Keratinocyte (primary cell): ENCODE results near the gene GGACT. TPM values are rescaled to one million over a fixed set of nuclear protein-coding genes. Genes with fewer than 3 reads are reported as not detected.

Source experiments
- DNase-seq: peaks from one replicate; pipeline ENCODE4 v3.0.0-alpha.2; 2011; ENCODE audit warnings: low read depth, missing footprints, low spot score
- FAIRE-seq: peaks from 2 replicates; lab custom pipeline; 2011; peaks lifted over from hg19 to GRCh38; lab: Jason Lieb, UNC
- H2AFZ ChIP-seq: 2 replicates; pipeline ENCODE4 v1.6.0; 2012; ENCODE audit warnings: low read length, control low read depth, inconsistent platforms; ENCODE audit not compliant: control insufficient read depth
- H3K27ac ChIP-seq: 2 replicates; pipeline ENCODE4 v1.5.1; 2011; ENCODE audit warnings: low read length; ENCODE audit not compliant: control insufficient read depth, insufficient read depth
- H3K27me3 ChIP-seq: 3 replicates; pipeline ENCODE4 v1.6.0; 2011; ENCODE audit warnings: low read length; ENCODE audit not compliant: control insufficient read depth, insufficient read depth; ENCODE audit errors: extremely low read depth
- H3K36me3 ChIP-seq, 2 experiments: 2 replicates in 1 of 2; 3 replicates in 1 of 2; pipeline ENCODE4 v1.5.1; 2011; ENCODE audit warnings: low read length in 2 of 2, mild to moderate bottlenecking in 1 of 2; ENCODE audit not compliant: control insufficient read depth in 2 of 2, insufficient read depth in 2 of 2; ENCODE audit errors: extremely low read depth in 1 of 2
- H3K4me1 ChIP-seq: 3 replicates; pipeline ENCODE4 v1.5.1; 2011; ENCODE audit warnings: low read length; ENCODE audit not compliant: control insufficient read depth, insufficient read depth; ENCODE audit errors: extremely low read depth
- H3K4me2 ChIP-seq: 3 replicates; pipeline ENCODE4 v1.6.0; 2011; ENCODE audit warnings: low read depth, low read length; ENCODE audit not compliant: control insufficient read depth, insufficient read depth; ENCODE audit errors: extremely low read depth
- H3K4me3 ChIP-seq, 3 experiments: fragments of 200-600 bp in 1 of 3; sonication (generic) in 1 of 3; 2 replicates in 2 of 3; 3 replicates in 1 of 3; pipeline ENCODE4 v1.5.1; 2011 to 2016; ENCODE audit warnings: low read length in 3 of 3, mild to moderate bottlenecking in 3 of 3, control low read depth in 2 of 3, inconsistent platforms in 1 of 3, low read depth in 1 of 3, mixed read lengths in 1 of 3, mixed run types in 1 of 3, moderate library complexity in 1 of 3; ENCODE audit not compliant: control insufficient read depth in 2 of 3, insufficient read depth in 2 of 3; ENCODE audit errors: extremely low read depth in 1 of 3
- H3K79me2 ChIP-seq: 2 replicates; pipeline ENCODE4 v1.6.0; 2012; ENCODE audit warnings: low read length; ENCODE audit not compliant: control insufficient read depth, insufficient read depth
- H3K9ac ChIP-seq: 3 replicates; pipeline ENCODE4 v1.6.0; 2011; ENCODE audit warnings: low read length; ENCODE audit not compliant: control insufficient read depth, insufficient read depth; ENCODE audit errors: extremely low read depth
- H3K9me1 ChIP-seq: 3 replicates; pipeline ENCODE4 v1.6.0; 2011; ENCODE audit warnings: low read length; ENCODE audit not compliant: control insufficient read depth, insufficient read depth; ENCODE audit errors: extremely low read depth
- H3K9me3 ChIP-seq: 2 replicates; pipeline ENCODE4 v1.5.1; 2012; ENCODE audit warnings: low read depth, low read length; ENCODE audit not compliant: control insufficient read depth
- H4K20me1 ChIP-seq: 3 replicates; pipeline ENCODE4 v1.6.0; 2011; ENCODE audit warnings: low read length; ENCODE audit not compliant: control insufficient read depth, insufficient read depth; ENCODE audit errors: extremely low read depth
- CTCF ChIP-seq, 3 experiments: IDR thresholded peaks in 1 of 3; conservative IDR thresholded peaks in 1 of 3; optimal IDR thresholded peaks in 1 of 3; 2 replicates in 2 of 3; 3 replicates in 1 of 3; pipeline versions ENCODE3 to v1.5.1; 2011; ENCODE audit warnings: low read length in 3 of 3, mild to moderate bottlenecking in 3 of 3, moderate library complexity in 2 of 3, control low read depth in 1 of 3, inconsistent platforms in 1 of 3; ENCODE audit not compliant: insufficient read depth in 2 of 3; ENCODE audit errors: extremely low read depth in 1 of 3
- EZH2 ChIP-seq: IDR thresholded peaks from one replicate; pipeline ENCODE4 v1.6.1; 2012; ENCODE audit warnings: inconsistent platforms, mild to moderate bottlenecking, low read length, moderate library complexity
- dilution Hi-C: fragments of 300-500 bp; cut with MboI; formaldehyde crosslinking; loops from one replicate; pipeline ENCODE4 v1.7.0; 2020; ENCODE audit warnings: low sequenced_read_pairs; ENCODE audit not compliant: extremely low pct_ligation_motif_present
- polyA plus RNA-seq, 5 experiments: library from polyadenylated mRNA; depleted of rRNA in 3 of 5; stranded (reverse) in 3 of 5; stranded (forward) in 1 of 5; unstranded in 1 of 5; fragments of >200 nt; gene quantifications; 1 replicate in 1 of 5; 2 replicates in 3 of 5; 3 replicates in 1 of 5; pipeline versions ENCODE4 v1.2.1 to v1.2.3, GENCODE V29; 2011 to 2012; ENCODE audit warnings: missing spikeins in 2 of 5, low read depth in 1 of 5, low replicate concordance in 1 of 5

GGACT gene
- polyA plus RNA-seq, 1 donor (not counting 4 experiments of a cell fraction or from before 2014, with no cell fraction given): 8.2 TPM

DNA sequence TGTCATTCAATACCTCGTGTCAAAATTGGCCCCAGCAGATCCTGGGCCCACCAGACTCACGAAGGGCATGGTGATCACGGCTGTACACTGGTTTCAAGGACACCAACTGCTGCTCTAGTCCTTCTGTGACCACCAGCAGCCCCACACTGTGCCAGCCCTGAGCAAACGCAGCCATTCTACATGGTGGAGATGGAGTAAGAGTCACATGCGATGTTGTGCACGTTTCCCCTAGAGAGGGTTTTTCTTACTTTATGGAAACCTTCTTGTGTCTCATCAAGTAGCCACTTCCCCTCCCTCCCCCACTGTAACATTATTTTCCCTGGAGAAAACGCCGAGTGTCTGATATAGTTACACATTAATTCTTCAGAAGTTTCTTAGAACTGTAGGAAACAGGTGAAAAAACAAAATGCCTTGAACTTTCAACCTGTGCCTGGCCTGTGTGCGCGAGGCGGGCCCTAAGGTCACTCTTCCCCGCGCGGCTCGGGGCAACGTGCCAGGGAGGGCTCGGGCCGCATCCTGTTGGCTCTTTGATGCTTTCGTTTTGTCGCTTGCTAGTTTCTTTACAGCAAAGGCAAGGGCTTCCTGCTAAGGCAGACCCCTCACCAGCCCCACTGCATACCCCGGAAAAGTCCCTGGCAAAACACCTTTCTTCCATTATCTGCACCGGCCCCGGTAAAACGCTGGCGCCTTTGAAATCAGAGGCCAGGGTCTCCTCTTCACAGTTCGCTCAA, 44.6 kb downstream of the GGACT start:
- no peaks in the 10 kb centered on the region for H3K79me2 ChIP-seq
- no peaks in the 10 kb centered on the region for H3K36me3 ChIP-seq
- H3K4me3 ChIP-seq: no peak overlapping the region
- H3K9me1 ChIP-seq: no peaks in the 10 kb centered on the region
- no peak overlapping the region for H3K9ac ChIP-seq
- H3K27ac ChIP-seq: no peak overlapping the region
- no peak overlapping the region for H2AFZ ChIP-seq
- H4K20me1 ChIP-seq: no peaks in the 10 kb centered on the region
- TF ChIP-seq CTCF (optimal IDR thresholded peaks at IDR 0.05 in 1 of 3, IDR thresholded peaks at IDR 0.05 in 1 of 3, conservative IDR thresholded peaks at IDR 0.05 in 1 of 3; ENCODE audit: extremely low read depth in 1 of 3, insufficient read depth in 2 of 3, low read length in 3 of 3) (no peak), EZH2 (no peak)
- no peaks in the 10 kb centered on the region for H3K9me3 ChIP-seq
- no peaks in the 10 kb centered on the region for H3K27me3 ChIP-seq
- H3K4me1 ChIP-seq: peaks cover 30% of the 10 kb centered on the region
- DNase-seq (no peak), FAIRE-seq (no peak)
- dilution Hi-C loops: no loop called here
- no peak overlapping the region for H3K4me2 ChIP-seq

DNA sequence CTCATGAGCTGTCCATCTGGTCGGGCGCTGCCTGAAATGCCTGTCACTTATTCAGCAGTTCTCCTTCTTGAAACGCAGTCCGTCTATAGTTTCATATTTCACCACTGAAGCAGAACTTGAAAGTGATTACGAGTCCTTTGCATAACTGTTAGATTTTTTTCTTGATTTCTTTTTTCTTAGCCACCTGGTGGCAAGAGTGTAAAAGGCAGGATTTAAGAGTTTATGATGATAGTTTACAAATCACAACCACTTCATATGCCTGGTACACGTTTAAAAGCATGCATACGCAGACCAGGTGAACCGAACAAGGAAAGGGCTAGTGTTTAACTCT, 45.8 kb downstream of the GGACT start:
- DNase-seq (no peak), FAIRE-seq (peak; percentile 36)
- Histone ChIP-seq H3K27me3 (no peaks in the 10 kb centered on the region), H3K4me3 (no peak overlapping the region), H2AFZ (no peak overlapping the region), H4K20me1 (no peaks in the 10 kb centered on the region), H3K36me3 (no peaks in the 10 kb centered on the region), H3K27ac (no peak overlapping the region), H3K9me1 (no peaks in the 10 kb centered on the region), H3K79me2 (no peaks in the 10 kb centered on the region), H3K4me2 (peak overlapping the region; percentile 26), H3K4me1 (peaks cover 23% of the 10 kb centered on the region), H3K9ac (peak overlapping the region; percentile 34), H3K9me3 (no peaks in the 10 kb centered on the region)
- TF ChIP-seq CTCF (optimal IDR thresholded peaks at IDR 0.05 in 1 of 3, IDR thresholded peaks at IDR 0.05 in 1 of 3, conservative IDR thresholded peaks at IDR 0.05 in 1 of 3; ENCODE audit: extremely low read depth in 1 of 3, insufficient read depth in 2 of 3, low read length in 3 of 3) (peak in 2 of 3 experiments; percentile 44 to 50), EZH2 (no peak)
- dilution Hi-C loops: no loop called here
